HL-60/S4 (cell line): ENCODE results near the gene SFT2D1.

ENCODE experiments used
- in situ Hi-C: fragments of 300-500 bp; cut with MboI; formaldehyde crosslinking; loops from 2 replicates; pipeline ENCODE4 v1.14.3; 2022; ENCODE audit warnings: low sequenced_read_pairs

SFT2D1 gene

DNA sequence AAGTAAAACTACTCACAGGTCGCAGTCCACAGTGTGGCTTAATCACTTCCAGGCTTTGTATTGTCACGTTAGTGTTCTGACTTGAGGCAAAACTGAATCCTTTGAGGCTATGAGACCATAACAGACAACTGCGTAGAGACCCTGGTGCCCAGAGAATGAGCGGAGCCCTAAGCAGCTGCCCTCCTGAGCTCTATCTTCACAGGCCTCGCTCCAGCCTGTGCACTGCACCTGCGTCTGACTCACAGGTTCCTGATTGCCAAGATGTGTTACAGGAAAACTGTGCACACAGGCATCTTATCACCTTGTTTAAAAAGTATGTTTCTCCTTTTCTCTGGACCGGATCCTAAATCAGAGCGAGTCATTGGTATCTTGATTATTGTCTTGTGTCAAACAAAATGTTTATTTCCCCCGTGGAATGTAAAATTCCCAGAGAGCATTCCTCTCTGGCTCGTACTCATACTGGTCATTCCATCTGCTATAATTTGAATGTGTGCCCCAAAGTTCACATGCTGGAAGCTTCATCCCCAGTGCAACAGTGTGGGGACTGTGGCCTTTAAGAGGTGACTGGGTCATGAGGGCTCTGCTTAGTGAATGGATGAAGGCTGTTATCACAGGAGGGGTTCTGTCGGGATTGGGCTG is 59.8 kb downstream of the SFT2D1 start:
- in situ Hi-C loops, result no loop called here

DNA sequence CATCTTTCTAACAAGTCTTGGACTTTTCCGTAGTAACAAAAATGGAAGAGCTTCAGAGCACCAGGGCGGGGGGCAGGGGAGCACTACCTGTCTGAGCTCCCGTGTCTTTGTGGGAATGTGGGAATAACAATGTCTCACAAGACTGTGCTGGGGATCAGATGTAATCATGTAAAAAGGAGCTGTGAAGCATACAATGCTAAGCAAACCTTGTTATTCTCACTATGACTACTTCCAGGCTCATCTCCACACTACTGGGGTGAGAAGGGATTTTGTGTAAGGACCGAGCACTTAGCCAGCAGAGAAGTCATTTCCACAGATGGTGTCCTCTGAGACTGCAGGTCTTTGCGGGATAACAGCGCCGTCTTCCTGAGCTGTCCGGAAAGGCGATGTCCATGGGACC is 61.2 kb downstream of the SFT2D1 start:
- in situ Hi-C loops, result no loop called here

DNA sequence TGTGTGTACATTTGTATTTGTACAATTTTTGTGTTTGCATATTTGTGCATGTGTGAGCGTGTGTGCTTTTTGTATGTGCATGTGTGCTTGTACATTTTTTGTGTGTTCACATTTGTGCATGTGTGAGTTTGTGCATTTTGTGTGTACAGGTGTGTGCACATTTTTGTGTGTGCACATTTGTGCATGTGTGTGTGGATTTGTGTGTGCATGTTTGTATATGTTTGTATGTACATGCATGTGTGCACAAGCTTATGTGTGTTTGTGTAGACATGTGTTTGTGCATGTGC is 63.0 kb downstream of the SFT2D1 start:
- in situ Hi-C loops, result loop anchor here (10.0 kb wide), 1 partner anchor 115 kb away; the partner anchor contains the start of gene TBXT

DNA sequence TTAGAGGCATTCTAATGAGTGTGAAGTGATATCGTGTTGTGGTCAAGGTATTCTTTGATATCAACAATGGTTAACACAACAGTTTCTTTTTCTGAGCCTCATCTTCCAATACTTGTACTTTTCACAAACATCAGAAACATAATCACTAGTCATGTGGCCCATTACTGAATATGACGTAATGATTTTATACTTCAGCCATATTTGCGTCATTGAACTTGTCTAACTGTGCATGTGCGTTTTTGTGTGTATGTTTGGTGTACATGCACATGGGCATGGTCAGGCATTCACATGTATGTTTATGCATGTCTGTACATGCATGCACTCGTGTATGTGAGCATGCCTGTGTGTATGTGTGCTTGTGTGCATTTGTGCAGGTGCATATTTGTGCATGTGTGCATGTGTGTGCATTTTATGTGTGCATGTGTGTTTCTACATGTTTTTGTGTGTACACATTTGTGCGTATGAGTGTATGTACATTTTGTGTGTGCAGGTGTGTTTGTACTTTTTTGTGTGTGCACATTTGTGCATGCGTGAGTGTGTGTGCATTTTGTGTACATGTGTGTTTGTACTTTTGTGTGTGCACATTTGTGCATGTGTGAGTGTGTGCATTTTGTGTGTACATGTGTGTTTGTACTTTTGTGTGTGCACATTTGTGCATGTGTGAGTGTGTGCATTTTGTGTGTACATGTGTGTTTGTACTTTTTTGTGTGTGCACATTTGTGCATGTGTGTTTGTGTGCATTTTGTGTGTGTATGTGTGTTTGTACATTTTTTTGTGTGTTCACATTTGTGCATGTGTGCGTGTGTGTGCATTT is 63.6 kb downstream of the SFT2D1 start:
- in situ Hi-C loops, result loop anchor here (10.0 kb wide), 1 partner anchor 114 kb away; the partner anchor contains the start of gene TBXT

DNA sequence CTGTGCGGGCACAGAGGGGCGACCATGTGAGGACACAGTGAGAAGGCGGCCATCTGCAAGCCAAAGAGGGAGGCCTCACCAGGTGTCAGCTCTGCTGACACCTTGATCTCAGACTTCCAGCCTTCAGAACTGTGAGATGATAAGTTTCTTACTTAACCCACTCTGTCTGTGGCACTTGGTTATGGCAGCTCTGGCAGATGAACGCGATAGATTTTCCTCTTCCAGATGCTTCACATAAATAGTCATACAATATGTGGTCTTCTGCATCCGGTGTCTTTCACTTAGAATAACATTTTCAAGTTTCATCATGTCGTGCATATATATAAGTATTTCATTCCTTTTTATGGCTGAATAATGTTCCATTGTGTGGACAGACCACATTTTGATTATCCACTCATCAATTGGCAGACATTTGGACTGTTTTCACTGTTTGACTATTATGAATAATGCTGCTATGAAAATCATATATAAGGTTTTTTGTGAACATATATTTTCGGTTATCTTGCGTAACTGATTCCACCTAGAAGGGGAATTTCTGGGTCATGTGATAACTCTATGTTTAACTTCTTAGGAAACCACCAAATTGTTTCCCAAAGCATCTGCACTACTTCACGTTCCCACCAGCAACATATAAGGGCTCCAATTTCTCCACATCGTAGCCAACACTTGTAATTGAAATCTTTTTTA is 64.3 kb downstream of the SFT2D1 start:
- in situ Hi-C loops, result loop anchor here (10.0 kb wide), 1 partner anchor 113 kb away; the partner anchor contains the start of gene TBXT

DNA sequence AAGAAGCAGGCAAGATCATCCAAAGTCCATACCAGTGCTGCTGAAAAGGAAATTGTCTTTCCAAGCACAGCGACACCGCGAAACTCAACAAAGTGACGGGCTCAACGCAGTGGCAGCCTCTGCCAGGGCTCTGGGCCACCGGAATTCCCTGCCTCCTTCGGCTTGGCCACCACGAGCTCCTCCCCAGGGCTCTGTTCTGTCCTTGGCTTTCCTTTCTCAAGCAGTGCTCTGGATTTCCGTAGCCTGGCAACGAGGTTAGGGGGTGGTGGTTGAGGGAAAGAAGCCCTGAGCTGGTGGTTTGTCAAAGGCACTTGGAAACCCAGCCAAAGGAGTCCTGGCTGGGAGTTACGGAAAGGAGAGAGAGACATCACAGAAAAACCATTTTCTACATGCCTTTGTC is 65.3 kb downstream of the SFT2D1 start:
- in situ Hi-C loops, result loop anchor here (10.0 kb wide), 1 partner anchor 112 kb away; the partner anchor contains the start of gene TBXT

DNA sequence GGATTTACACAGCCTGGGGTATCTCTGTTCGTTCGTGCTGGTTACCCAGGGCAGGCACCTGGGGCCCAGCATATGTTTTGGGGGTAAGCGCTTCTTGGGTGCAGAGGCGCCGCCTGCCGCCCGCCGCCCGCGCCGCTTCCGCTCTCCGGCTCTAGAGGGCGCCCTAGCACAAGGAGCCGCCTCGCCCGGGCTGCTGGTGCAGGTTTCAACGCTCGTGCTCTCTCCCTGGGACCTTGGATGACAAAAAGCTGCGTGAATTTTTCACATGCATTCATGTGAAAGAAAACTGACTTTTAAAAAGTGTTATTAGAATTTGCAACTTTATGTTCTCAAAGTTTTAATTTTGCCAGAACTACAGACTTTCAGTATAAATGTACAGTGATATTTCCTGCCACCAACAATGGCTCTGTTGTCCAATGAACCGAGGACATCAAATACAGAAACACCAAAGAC is 66.6 kb downstream of the SFT2D1 start:
- in situ Hi-C loops, result loop anchor here (10.0 kb wide), 1 partner anchor 111 kb away; the partner anchor contains the start of gene TBXT

DNA sequence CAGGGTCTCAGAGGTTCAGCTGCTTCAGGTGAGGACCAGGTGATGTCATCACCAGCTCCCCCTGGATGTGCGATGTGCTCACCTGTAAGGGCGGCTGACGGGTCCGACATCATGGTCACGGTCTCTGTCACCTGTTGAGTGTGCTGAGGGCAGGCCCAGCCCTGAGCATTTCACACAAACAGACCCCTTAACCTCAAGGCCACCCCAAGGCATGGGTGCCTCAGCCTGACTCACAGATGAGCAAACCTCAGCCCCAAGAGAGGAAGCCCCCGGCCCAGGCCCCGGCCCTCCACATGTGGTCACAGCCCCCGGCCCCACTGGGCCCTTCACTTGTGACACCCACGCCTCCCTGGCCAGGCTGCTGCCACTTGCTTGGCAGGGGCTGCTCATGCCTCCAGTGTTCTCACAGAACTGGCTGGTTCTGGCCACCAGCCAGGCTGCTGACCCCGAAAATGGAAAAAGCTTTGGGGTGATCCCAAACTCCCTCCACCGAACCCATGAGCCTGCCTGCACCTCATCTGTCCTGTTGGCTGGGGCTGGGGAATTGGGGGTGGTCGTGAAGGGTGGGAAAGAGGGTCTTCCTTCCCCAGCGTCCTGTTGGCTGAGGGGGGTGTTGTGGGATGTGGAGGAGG is 67.5 kb downstream of the SFT2D1 start:
- in situ Hi-C loops, result loop anchor here (10.0 kb wide), 1 partner anchor 110 kb away; the partner anchor contains the start of gene TBXT

DNA sequence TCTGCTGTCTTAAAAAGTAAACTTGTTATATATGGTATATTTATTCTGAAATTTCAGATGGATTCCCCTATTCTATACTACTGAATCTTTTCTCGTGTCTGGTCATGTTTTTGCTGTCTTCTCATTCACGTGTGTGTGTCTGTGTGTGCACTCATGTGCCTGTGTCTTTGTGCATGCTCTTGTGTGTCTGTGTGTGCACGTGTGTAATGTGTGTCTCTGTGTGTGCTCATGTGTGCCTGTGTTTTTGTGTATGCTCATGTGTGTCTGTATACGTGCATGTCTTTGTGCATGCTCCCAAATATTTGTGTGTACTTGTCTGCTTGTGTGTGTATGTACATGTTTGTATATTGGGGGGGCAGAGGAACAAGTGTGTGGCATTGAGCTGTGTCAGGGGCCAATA is 68.2 kb downstream of the SFT2D1 start:
- in situ Hi-C loops, result loop anchor here (10.0 kb wide), 1 partner anchor 109 kb away; the partner anchor contains the start of gene TBXT

DNA sequence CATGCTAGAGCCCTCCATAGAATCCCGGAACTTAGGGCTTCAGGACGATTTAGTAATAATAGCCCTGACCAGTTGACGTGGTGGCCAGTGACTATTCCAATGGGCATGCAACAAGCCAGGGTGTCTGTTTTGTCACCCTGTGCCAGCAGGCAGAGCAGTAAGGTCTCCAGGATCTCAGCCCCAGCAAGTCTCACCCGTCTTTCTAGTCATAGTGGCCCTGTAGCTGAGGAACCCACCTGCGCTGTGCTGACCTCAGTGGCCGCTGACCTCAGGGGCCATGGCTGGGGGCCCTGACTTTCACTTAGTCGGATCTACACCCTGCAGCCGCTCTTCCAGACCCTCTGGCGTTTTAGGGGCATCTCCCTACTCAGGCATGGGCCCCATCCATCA is 71.0 kb downstream of the SFT2D1 start:
- in situ Hi-C loops, result loop anchor here (10.0 kb wide), 1 partner anchor 107 kb away; the partner anchor contains the start of gene TBXT

DNA sequence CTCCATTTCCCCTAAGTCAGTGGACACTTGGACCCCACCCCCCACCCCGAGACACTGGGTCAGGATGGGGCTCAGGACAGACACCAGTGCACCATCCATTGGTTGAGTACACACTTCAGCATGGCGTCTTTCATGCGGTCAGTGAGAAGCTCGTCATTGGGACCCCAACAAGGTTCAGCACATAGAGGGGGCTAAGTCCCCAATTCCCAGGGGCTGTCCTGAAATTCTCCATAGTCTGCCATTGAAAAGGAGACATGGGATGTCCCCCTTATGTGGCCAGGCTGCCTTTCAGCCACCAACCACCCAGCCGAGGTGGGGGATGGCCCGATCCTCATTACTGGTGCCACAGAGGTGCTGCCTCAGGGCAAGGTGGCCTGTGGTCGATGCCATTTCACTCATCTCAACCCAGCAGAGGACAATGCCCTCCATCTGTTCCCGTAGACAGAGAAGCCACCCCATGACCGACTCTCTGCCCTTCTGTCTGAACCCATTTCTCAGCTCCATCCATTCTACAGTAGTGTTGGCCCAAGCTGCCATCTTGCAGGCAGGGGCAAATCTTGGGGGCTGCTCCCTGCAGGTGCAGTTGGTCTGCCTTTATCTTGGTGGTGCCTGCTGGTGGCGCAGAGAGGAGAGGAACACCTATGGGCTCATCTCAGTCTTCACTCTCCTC is 71.5 kb downstream of the SFT2D1 start:
- in situ Hi-C loops, result loop anchor here (10.0 kb wide), 1 partner anchor 106 kb away; the partner anchor contains the start of gene TBXT
